Endothelial cell of umbilical vein (primary cell): ENCODE measurements around the gene SEMA5A. TPM values are rescaled to one million over a fixed set of nuclear protein-coding genes. Genes with fewer than 3 reads are reported as not detected.
A peak's percentile ranks its signal among the peaks of the same experiment; 100 is the strongest.

ENCODE experiments used
- BruUV-seq: library from RNA; stranded (reverse); fragments of 400-500 nt; replicated peaks from 2 replicates; lab custom pipeline; 2021; lab: Mats Ljungman, UMichigan
- CTCF ChIA-PET: fragments of 300-600, 350-600 bp; sonication (Branson Sonifier 250); formaldehyde crosslinking; loops from one replicate; lab custom pipeline; 2021; ENCODE audit warnings: antibody characterized with exemption, inconsistent platforms; lab: Charles Lee
- POLR2A ChIA-PET: fragments of 300-600, 350-600 bp; sonication (Branson Sonifier 250); formaldehyde crosslinking; loops from one replicate; lab custom pipeline; 2021; ENCODE audit warnings: antibody characterized with exemption, inconsistent platforms; lab: Charles Lee
- DNase-seq: peaks from one replicate; pipeline ENCODE4 v3.0.0-alpha.2; 2011; ENCODE audit warnings: low read depth, low spot score
- FAIRE-seq: peaks from 2 replicates; lab custom pipeline; 2011; peaks lifted over from hg19 to GRCh38; lab: Jason Lieb, UNC
- H2AFZ ChIP-seq: 2 replicates; pipeline ENCODE4 v1.6.0; 2012; ENCODE audit warnings: low read depth, low read length, control low read depth, inconsistent platforms
- H3K27ac ChIP-seq: 2 replicates; pipeline ENCODE4 v1.5.1; 2011; ENCODE audit warnings: low read depth, mild to moderate bottlenecking, control low read depth, low read length, moderate library complexity; ENCODE audit not compliant: insufficient read depth
- H3K27me3 ChIP-seq, 2 experiments: 2 replicates each; pipeline versions ENCODE4 v1.6.0 to v1.6.1; 2011; ENCODE audit warnings: low read length in 2 of 2, mixed read lengths in 1 of 2; ENCODE audit not compliant: control insufficient read depth in 2 of 2, insufficient read depth in 2 of 2
- H3K36me3 ChIP-seq, 2 experiments: 2 replicates in 1 of 2; 3 replicates in 1 of 2; pipeline ENCODE4 v1.5.1; 2011; ENCODE audit warnings: low read length in 2 of 2, mild to moderate bottlenecking in 1 of 2, moderate library complexity in 1 of 2; ENCODE audit not compliant: control insufficient read depth in 2 of 2, insufficient read depth in 2 of 2; ENCODE audit errors: extremely low read depth in 1 of 2
- H3K4me1 ChIP-seq: 3 replicates; pipeline ENCODE4 v1.5.1; 2011; ENCODE audit warnings: mild to moderate bottlenecking, low read length; ENCODE audit not compliant: control insufficient read depth, insufficient read depth; ENCODE audit errors: extremely low read depth
- H3K4me2 ChIP-seq: 2 replicates; pipeline ENCODE4 v1.6.1; 2011; ENCODE audit warnings: low read length, control low read depth, mixed read lengths; ENCODE audit not compliant: insufficient read depth
- H3K4me3 ChIP-seq, 3 experiments: fragments of 200-600 bp in 1 of 3; sonication (generic), shearing (Covaris generic) in 1 of 3; replicated peaks in 1 of 3; 2 replicates each; pipeline ENCODE4 v1.5.1; 2011 to 2016; ENCODE audit warnings: control low read depth in 3 of 3, low read length in 3 of 3, mild to moderate bottlenecking in 2 of 3, inconsistent platforms in 1 of 3, low read depth in 1 of 3, moderate library complexity in 1 of 3; ENCODE audit not compliant: insufficient read depth in 1 of 3
- H3K79me2 ChIP-seq: 2 replicates; pipeline ENCODE4 v1.6.0; 2012; ENCODE audit warnings: low read length, inconsistent platforms; ENCODE audit not compliant: control insufficient read depth, insufficient read depth
- H3K9ac ChIP-seq: replicated peaks from 2 replicates; pipeline ENCODE3; 2011; ENCODE audit warnings: low read length, control low read depth; ENCODE audit not compliant: insufficient read depth; ENCODE audit errors: extremely low read depth
- H3K9me1 ChIP-seq: replicated peaks from 3 replicates; pipeline ENCODE4 v1.6.0; 2011; ENCODE audit warnings: mild to moderate bottlenecking, low read length; ENCODE audit not compliant: control insufficient read depth, insufficient read depth; ENCODE audit errors: extremely low read depth
- H3K9me3 ChIP-seq: replicated peaks from 2 replicates; pipeline ENCODE4 v1.5.1; 2012; ENCODE audit warnings: low read length, inconsistent platforms; ENCODE audit not compliant: control insufficient read depth, insufficient read depth
- H4K20me1 ChIP-seq: replicated peaks from 2 replicates; pipeline ENCODE3; 2011; ENCODE audit warnings: mild to moderate bottlenecking, low read length; ENCODE audit not compliant: control insufficient read depth, insufficient read depth; ENCODE audit errors: extremely low read depth
- EZH2 ChIP-seq: IDR thresholded peaks from 2 replicates; pipeline ENCODE4 v1.6.1; 2012; ENCODE audit warnings: borderline replicate concordance, low read depth, mild to moderate bottlenecking, moderate library complexity, low read length, inconsistent platforms; ENCODE audit not compliant: severe bottlenecking
- FOS ChIP-seq: IDR thresholded peaks from 2 replicates; pipeline ENCODE4 v1.6.1; 2011; ENCODE audit warnings: mild to moderate bottlenecking, low read length, moderate library complexity, borderline replicate concordance; ENCODE audit not compliant: insufficient read depth
- GATA2 ChIP-seq: IDR thresholded peaks from 2 replicates; pipeline ENCODE4 v1.7.0; 2011; ENCODE audit warnings: low read depth, mild to moderate bottlenecking, moderate library complexity, mixed read lengths, low read length; ENCODE audit not compliant: insufficient read length, insufficient read depth
- JUN ChIP-seq: IDR thresholded peaks from 2 replicates; pipeline ENCODE4 v1.6.1; 2011; ENCODE audit warnings: borderline replicate concordance, low read depth; ENCODE audit not compliant: insufficient read length, insufficient read depth
- MYC ChIP-seq: IDR thresholded peaks from one replicate; pipeline ENCODE4 v1.6.1; 2011; ENCODE audit warnings: mild to moderate bottlenecking, low read depth, low read length
- POLR2A ChIP-seq: IDR thresholded peaks from 2 replicates; pipeline ENCODE4 v1.6.1; 2012; ENCODE audit warnings: low read depth, mild to moderate bottlenecking, control low read depth, low read length
- POLR2AphosphoS5 ChIP-seq: IDR thresholded peaks from 2 replicates; pipeline ENCODE4 v1.6.1; 2012; ENCODE audit warnings: low read depth, mild to moderate bottlenecking, control low read depth, low read length, moderate library complexity; ENCODE audit not compliant: insufficient read depth
- dilution Hi-C: fragments of 300-500 bp; cut with MboI; formaldehyde crosslinking; loops from one replicate; pipeline ENCODE4 v1.15.0; 2019; ENCODE audit warnings: low sequenced_read_pairs; ENCODE audit not compliant: extremely low pct_ligation_motif_present
- intact Hi-C: fragments of 100-400 bp; cut with micrococcal nuclease; formaldehyde crosslinking; loops from one replicate; pipeline ENCODE4 v1.10.0; 2022
- polyA plus RNA-seq, 4 experiments: library from polyadenylated mRNA; depleted of rRNA in 3 of 4; stranded (reverse) in 3 of 4; unstranded in 1 of 4; fragments of >200 nt; gene quantifications; 2 replicates each; pipeline versions ENCODE4 v1.2.1 to v1.2.3, GENCODE V29; 2011 to 2012; ENCODE audit warnings: missing spikeins in 1 of 4
- total RNA-seq: library from RNA; stranded (reverse); gene quantifications from 2 replicates; pipeline ENCODE4 v1.2.3, GENCODE V29; 2021
- TF ChIP-seq, protein P1 (sequence below), 2 donors: IDR thresholded peaks; 1 replicate in 1 of 2; 2 replicates in 1 of 2; pipeline ENCODE4 v1.5.1; 2011; ENCODE audit warnings: low read length in 2 of 2, mild to moderate bottlenecking in 2 of 2, moderate library complexity in 2 of 2, control low read depth in 1 of 2, inconsistent platforms in 1 of 2, low read depth in 1 of 2; ENCODE audit not compliant: insufficient read depth in 1 of 2; ENCODE audit errors: extremely low read depth in 1 of 2
- TF ChIP-seq, protein P2 (sequence below): IDR thresholded peaks from 2 replicates; pipeline ENCODE4 v1.6.1; 2011; ENCODE audit not compliant: insufficient read depth, insufficient read length

The SEMA5A gene
- total and polyA plus RNA-seq, 2 donors (not counting 3 experiments of a cell fraction or from before 2014, with no cell fraction given), result 0.04 to 0.06 TPM

DNA sequence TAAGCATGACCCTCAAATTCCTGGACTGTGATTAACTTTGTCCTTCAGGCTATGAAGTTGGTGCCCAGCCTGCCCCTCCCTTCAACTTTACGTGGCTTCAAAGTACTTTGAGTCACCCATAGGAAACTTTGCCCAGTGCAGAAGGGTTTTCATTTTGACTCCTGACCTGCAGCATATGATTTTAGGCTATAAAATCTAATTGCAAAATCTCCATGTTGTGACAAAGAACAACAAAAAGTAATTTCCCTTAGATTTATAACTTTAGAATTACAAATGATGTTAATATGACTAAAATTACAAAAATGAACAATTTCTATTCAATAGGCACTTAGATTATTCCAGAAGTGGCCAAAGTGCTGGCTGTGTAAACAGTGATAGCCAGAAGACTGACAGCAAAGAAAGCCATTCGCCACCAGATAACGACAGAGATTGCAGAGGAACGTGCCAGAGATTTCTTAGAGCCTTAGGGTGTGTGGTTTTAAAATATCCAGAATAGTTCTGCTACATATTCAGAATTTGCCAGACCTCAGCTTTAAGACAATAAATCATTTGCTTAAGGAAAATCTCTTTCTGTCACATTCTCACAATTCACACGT, 197.4 kb downstream of the SEMA5A start:
- no peak overlapping the region for H3K27ac ChIP-seq
- dilution Hi-C loops (no loop called here), intact Hi-C loops (no loop called here)
- no peak overlapping the region for H3K4me3 ChIP-seq
- no peaks in the 10 kb centered on the region for H3K36me3 ChIP-seq
- H4K20me1 ChIP-seq, result no peaks in the 10 kb centered on the region
- no peak overlapping the region for H3K9ac ChIP-seq
- H3K79me2 ChIP-seq, result no peaks in the 10 kb centered on the region
- H3K4me2 ChIP-seq, result no peak overlapping the region
- no peaks in the 10 kb centered on the region for H3K4me1 ChIP-seq
- no peaks in the 10 kb centered on the region for H3K9me3 ChIP-seq
- H2AFZ ChIP-seq, result no peak overlapping the region
- H3K9me1 ChIP-seq, result no peaks in the 10 kb centered on the region
- no TSS peak for BruUV-seq
- TF ChIP-seq POLR2AphosphoS5 (no peak), JUN (no peak), POLR2A (no peak), GATA2 (no peak), MYC (no peak), FOS (no peak), EZH2 (no peak)
- TF ChIP-seq, protein P1, sequence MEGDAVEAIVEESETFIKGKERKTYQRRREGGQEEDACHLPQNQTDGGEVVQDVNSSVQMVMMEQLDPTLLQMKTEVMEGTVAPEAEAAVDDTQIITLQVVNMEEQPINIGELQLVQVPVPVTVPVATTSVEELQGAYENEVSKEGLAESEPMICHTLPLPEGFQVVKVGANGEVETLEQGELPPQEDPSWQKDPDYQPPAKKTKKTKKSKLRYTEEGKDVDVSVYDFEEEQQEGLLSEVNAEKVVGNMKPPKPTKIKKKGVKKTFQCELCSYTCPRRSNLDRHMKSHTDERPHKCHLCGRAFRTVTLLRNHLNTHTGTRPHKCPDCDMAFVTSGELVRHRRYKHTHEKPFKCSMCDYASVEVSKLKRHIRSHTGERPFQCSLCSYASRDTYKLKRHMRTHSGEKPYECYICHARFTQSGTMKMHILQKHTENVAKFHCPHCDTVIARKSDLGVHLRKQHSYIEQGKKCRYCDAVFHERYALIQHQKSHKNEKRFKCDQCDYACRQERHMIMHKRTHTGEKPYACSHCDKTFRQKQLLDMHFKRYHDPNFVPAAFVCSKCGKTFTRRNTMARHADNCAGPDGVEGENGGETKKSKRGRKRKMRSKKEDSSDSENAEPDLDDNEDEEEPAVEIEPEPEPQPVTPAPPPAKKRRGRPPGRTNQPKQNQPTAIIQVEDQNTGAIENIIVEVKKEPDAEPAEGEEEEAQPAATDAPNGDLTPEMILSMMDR (IDR thresholded peaks at IDR 0.05; ENCODE audit: extremely low read depth in 1 of 2, insufficient read depth in 1 of 2, low read depth in 1 of 2, low read length in 2 of 2), result no peak
- TF ChIP-seq, protein P2, sequence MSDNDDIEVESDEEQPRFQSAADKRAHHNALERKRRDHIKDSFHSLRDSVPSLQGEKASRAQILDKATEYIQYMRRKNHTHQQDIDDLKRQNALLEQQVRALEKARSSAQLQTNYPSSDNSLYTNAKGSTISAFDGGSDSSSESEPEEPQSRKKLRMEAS, result no peak
- DNase-seq (peak; percentile 26), FAIRE-seq (no peak)
- CTCF ChIA-PET, result no interaction called here
- POLR2A ChIA-PET, result no interaction called here
- H3K27me3 ChIP-seq, result no peaks in the 10 kb centered on the region
